Caco-2 (cell line): ENCODE results near the gene PCDHGC4. TPM values are rescaled to one million over a fixed set of nuclear protein-coding genes. Genes with fewer than 3 reads are reported as not detected.
A peak's percentile ranks its signal among the peaks of the same experiment; 100 is the strongest.

Experiments
- BruUV-seq: library from RNA; stranded (reverse); fragments of 400-500 nt; replicated peaks from 2 replicates; lab custom pipeline; 2021; lab: Mats Ljungman, UMichigan
- CTCF ChIA-PET: fragments of 300-600 bp; sonication (Branson Sonifier 250); formaldehyde crosslinking; loops from one replicate; lab custom pipeline; 2022; ENCODE audit warnings: antibody characterized with exemption; lab: Charles Lee
- POLR2A ChIA-PET: fragments of 300-600 bp; sonication (Branson Sonifier 250); formaldehyde crosslinking; loops from one replicate; lab custom pipeline; 2022; ENCODE audit warnings: antibody characterized with exemption; lab: Charles Lee
- DNase-seq, 2 experiments: peaks; one replicate each; pipeline versions ENCODE4 v3.0.0 to v3.0.0-alpha.2; 2020 to 2022
- H3K27me3 ChIP-seq: replicated peaks from 2 replicates; pipeline ENCODE4 v1.6.0; 2011; ENCODE audit warnings: low read length; ENCODE audit not compliant: control insufficient read depth, insufficient read depth
- H3K36me3 ChIP-seq: 2 replicates; pipeline ENCODE4 v1.5.1; 2011; ENCODE audit warnings: low read length; ENCODE audit not compliant: control insufficient read depth, insufficient read depth
- H3K4me1 ChIP-seq: fragments of 250-450 bp; sonication (Bioruptor Pico); 2 replicates; pipeline ENCODE4 v1.5.1; 2020; ENCODE audit warnings: mild to moderate bottlenecking
- H3K4me3 ChIP-seq: 2 replicates; pipeline ENCODE4 v1.5.1; 2011; ENCODE audit warnings: low read depth, mild to moderate bottlenecking, control low read depth, low read length
- H3K9me3 ChIP-seq: fragments of 250-450 bp; sonication (Bioruptor Pico); 2 replicates; pipeline ENCODE4 v1.5.1; 2020; ENCODE audit warnings: mild to moderate bottlenecking, moderate library complexity
- H3K27ac Mint-ChIP-seq: one replicate; pipeline ENCODE4 v1.8.0; 2022; ENCODE audit warnings: mixed read lengths; ENCODE audit not compliant: unreplicated experiment
- H3K27me3 Mint-ChIP-seq: one replicate; pipeline ENCODE4 v1.8.0; 2022; ENCODE audit warnings: mixed read lengths; ENCODE audit not compliant: insufficient read depth, unreplicated experiment
- H3K36me3 Mint-ChIP-seq: one replicate; pipeline ENCODE4 v1.8.0; 2022; ENCODE audit warnings: mild to moderate bottlenecking, mixed read lengths; ENCODE audit not compliant: insufficient read depth, unreplicated experiment
- H3K4me1 Mint-ChIP-seq: one replicate; pipeline ENCODE4 v1.8.0; 2022; ENCODE audit warnings: low read depth, mixed read lengths; ENCODE audit not compliant: unreplicated experiment
- H3K4me3 Mint-ChIP-seq: one replicate; pipeline ENCODE4 v1.8.0; 2022; ENCODE audit warnings: mild to moderate bottlenecking, moderate library complexity, mixed read lengths; ENCODE audit not compliant: unreplicated experiment
- H3K9me3 Mint-ChIP-seq: one replicate; pipeline ENCODE4 v1.8.0; 2022; ENCODE audit warnings: mixed read lengths; ENCODE audit not compliant: unreplicated experiment
- CTCF ChIP-seq, 2 experiments: fragments of 200-600 bp in 1 of 2; IDR thresholded peaks; 1 replicate in 1 of 2; 2 replicates in 1 of 2; pipeline versions ENCODE4 v1.5.1 to v1.8.0; 2011 to 2022; ENCODE audit warnings: antibody characterized with exemption in 1 of 2, control low read depth in 1 of 2, inconsistent platforms in 1 of 2, low read depth in 1 of 2, low read length in 1 of 2, mild to moderate bottlenecking in 1 of 2, moderate library complexity in 1 of 2; ENCODE audit not compliant: insufficient read depth in 1 of 2, severe bottlenecking in 1 of 2, unreplicated experiment in 1 of 2
- intact Hi-C: fragments of 100-400 bp; cut with micrococcal nuclease; formaldehyde crosslinking; loops from one replicate; pipeline ENCODE4 v1.10.0; 2022; ENCODE audit not compliant: unreplicated experiment
- total RNA-seq: library from RNA; stranded (reverse); gene quantifications from 2 replicates; pipeline ENCODE4 v1.2.3, GENCODE V29; 2022

PCDHGC4 gene
- total RNA-seq, 1 experiment from 2014 or later: 0.39 TPM

- TF ChIP-seq CTCF (IDR thresholded peaks at IDR 0.05; ENCODE audit: insufficient read depth in 1 of 2, low read depth in 1 of 2, low read length in 1 of 2, severe bottlenecking in 1 of 2, unreplicated experiment in 1 of 2): no peak
- H3K36me3 Mint-ChIP-seq: peaks cover 98% of the 10 kb centered on the region
- ChIA-PET POLR2A (no interaction called here), CTCF (interaction anchor here (1.1 kb wide), 1 partner anchor 103 kb away, joined by 4 read pairs; the partner anchor contains the start of gene PCDHGA10)
- Histone ChIP-seq H3K4me3 (no peak overlapping the region), H3K9me3 (no peaks in the 10 kb centered on the region), H3K27me3 (no peaks in the 10 kb centered on the region), H3K4me1 (no peaks in the 10 kb centered on the region), H3K36me3 (no peaks in the 10 kb centered on the region; the same call in 1 of the 2 replicates)
- H3K4me1 Mint-ChIP-seq: no peaks in the 10 kb centered on the region
- H3K4me3 Mint-ChIP-seq: no peak overlapping the region
- DNase-seq: no peak
- intact Hi-C loops: no loop called here
- no TSS peak for BruUV-seq
- peak overlapping the region; percentile 55 for H3K27ac Mint-ChIP-seq
- no peaks in the 10 kb centered on the region for H3K9me3 Mint-ChIP-seq
- H3K27me3 Mint-ChIP-seq: no peaks in the 10 kb centered on the region
Observed at GRCh38 chr5:141515946-141516671, 31.3 kb downstream of the PCDHGC4 start.

GRCh38 chr5:141516672-141517025, 31.8 kb downstream of the PCDHGC4 start:
- no TSS peak for BruUV-seq
- H3K9me3 Mint-ChIP-seq: no peaks in the 10 kb centered on the region
- no peak for TF ChIP-seq CTCF (IDR thresholded peaks at IDR 0.05; ENCODE audit: insufficient read depth in 1 of 2, low read depth in 1 of 2, low read length in 1 of 2, severe bottlenecking in 1 of 2, unreplicated experiment in 1 of 2)
- Histone ChIP-seq H3K9me3 (no peaks in the 10 kb centered on the region), H3K36me3 (no peaks in the 10 kb centered on the region; the same call in 1 of the 2 replicates), H3K4me3 (no peak overlapping the region), H3K27me3 (no peaks in the 10 kb centered on the region), H3K4me1 (no peaks in the 10 kb centered on the region)
- CTCF ChIA-PET: no interaction called here
- POLR2A ChIA-PET: no interaction called here
- DNase-seq: no peak
- H3K36me3 Mint-ChIP-seq: peaks cover 100% of the 10 kb centered on the region
- intact Hi-C loops: no loop called here
- H3K27ac Mint-ChIP-seq: no peak overlapping the region
- H3K27me3 Mint-ChIP-seq: no peaks in the 10 kb centered on the region
- no peak overlapping the region for H3K4me3 Mint-ChIP-seq
- no peaks in the 10 kb centered on the region for H3K4me1 Mint-ChIP-seq

- no TSS peak for BruUV-seq
- DNase-seq: no peak
- Mint-ChIP-seq H3K27me3 (no peaks in the 10 kb centered on the region), H3K4me3 (no peak overlapping the region), H3K36me3 (peaks cover 100% of the 10 kb centered on the region), H3K27ac (no peak overlapping the region), H3K9me3 (no peaks in the 10 kb centered on the region), H3K4me1 (no peaks in the 10 kb centered on the region)
- Histone ChIP-seq H3K27me3 (no peaks in the 10 kb centered on the region), H3K9me3 (no peaks in the 10 kb centered on the region), H3K36me3 (no peaks in the 10 kb centered on the region), H3K4me3 (no peak overlapping the region), H3K4me1 (no peaks in the 10 kb centered on the region)
- TF ChIP-seq CTCF (IDR thresholded peaks at IDR 0.05; ENCODE audit: insufficient read depth in 1 of 2, low read depth in 1 of 2, low read length in 1 of 2, severe bottlenecking in 1 of 2, unreplicated experiment in 1 of 2): no peak
- intact Hi-C loops: no loop called here
- POLR2A ChIA-PET: no interaction called here
- CTCF ChIA-PET: no interaction called here
Observed at GRCh38 chr5:141517312-141517711, 32.5 kb downstream of the PCDHGC4 start.
